T-helper 1 cell (primary cell): ENCODE results near the gene SPEF1.

ENCODE experiments used
- DNase-seq, 5 donors: peaks; one replicate each; pipeline ENCODE4 v3.0.0-alpha.2; 2012 to 2020

The SPEF1 gene

GRCh38 chr20:3728354-3728753, 52.9 kb downstream of the SPEF1 start:
- DNase-seq = no peak
